HepG2 (cell line): Measurements from ENCODE around the gene MFSD11. TPM values are rescaled to one million over a fixed set of nuclear protein-coding genes. Genes with fewer than 3 reads are reported as not detected.

Experiments
- ATF5 ChIP-seq: sonication (generic); formaldehyde crosslinking; IDR thresholded peaks from 2 replicates; pipeline ENCODE4 v1.4.0; 2020; ENCODE audit warnings: mild to moderate bottlenecking, low read depth, missing genetic modification reagents
- CHCHD3 ChIP-seq: sonication (generic); formaldehyde crosslinking; IDR thresholded peaks from 2 replicates; pipeline ENCODE4 v1.8.0; 2022; ENCODE audit warnings: mild to moderate bottlenecking, missing genetic modification reagents, moderate library complexity
- DMAP1 ChIP-seq: IDR thresholded peaks from 2 replicates; pipeline ENCODE4 v1.6.1; 2016
- ETS1 ChIP-seq: sonication (generic); formaldehyde crosslinking; IDR thresholded peaks from 2 replicates; pipeline ENCODE4 v1.4.0; 2020; ENCODE audit warnings: missing genetic modification reagents
- HNRNPLL ChIP-seq: fragments of 200-400 bp; formaldehyde crosslinking; IDR thresholded peaks from 2 replicates; pipeline ENCODE4 v1.6.1; 2017; ENCODE audit warnings: mild to moderate bottlenecking, low read depth, low read length; ENCODE audit not compliant: poor library complexity, severe bottlenecking
- IRF9 ChIP-seq: sonication (generic); formaldehyde crosslinking; IDR thresholded peaks from 2 replicates; pipeline ENCODE4 v1.8.0; 2022; ENCODE audit warnings: missing genetic modification reagents, mild to moderate bottlenecking, borderline replicate concordance
- KDM1A ChIP-seq: IDR thresholded peaks from 2 replicates; pipeline ENCODE4 v1.6.1; 2016; ENCODE audit warnings: missing compliant biosample characterization
- KDM2A ChIP-seq: sonication (generic); formaldehyde crosslinking; IDR thresholded peaks from 2 replicates; pipeline ENCODE4 v1.4.0; 2020; ENCODE audit warnings: low read depth, missing genetic modification reagents, borderline replicate concordance
- MAZ ChIP-seq, 2 experiments: sonication (generic) in 1 of 2; formaldehyde crosslinking in 1 of 2; IDR thresholded peaks; 2 replicates each; pipeline versions ENCODE4 v1.5.0 to v1.6.1; 2012 to 2020; ENCODE audit warnings: low read depth in 2 of 2, mild to moderate bottlenecking in 2 of 2, borderline replicate concordance in 1 of 2, improper control_type of control experiment in 1 of 2, low read length in 1 of 2, missing genetic modification reagents in 1 of 2, moderate library complexity in 1 of 2
- MXD1 ChIP-seq: sonication (generic); formaldehyde crosslinking; IDR thresholded peaks from 2 replicates; pipeline ENCODE4 v1.4.0; 2020; ENCODE audit warnings: mild to moderate bottlenecking, missing genetic modification reagents
- NFKBIZ ChIP-seq: IDR thresholded peaks from 2 replicates; pipeline ENCODE4 v1.6.1; 2018; ENCODE audit warnings: missing genetic modification reagents, missing compliant biosample characterization
- PHF8 ChIP-seq: sonication (generic); formaldehyde crosslinking; IDR thresholded peaks from 2 replicates; pipeline ENCODE4 v1.5.0; 2020; ENCODE audit warnings: missing genetic modification reagents
- PPARG ChIP-seq: conservative IDR thresholded peaks from 2 replicates; pipeline ENCODE4 v1.6.1; 2016; ENCODE audit warnings: missing biosample characterization, missing genetic modification reagents
- SMAD3 ChIP-seq: sonication (generic); formaldehyde crosslinking; IDR thresholded peaks from 2 replicates; pipeline ENCODE4 v1.4.0; 2020; ENCODE audit warnings: missing genetic modification reagents
- SMAD9 ChIP-seq: sonication (generic); formaldehyde crosslinking; IDR thresholded peaks from 2 replicates; pipeline ENCODE4 v1.5.1; 2020; ENCODE audit warnings: mild to moderate bottlenecking, missing genetic modification reagents
- ZNF136 ChIP-seq: sonication (generic); formaldehyde crosslinking; IDR thresholded peaks from 2 replicates; pipeline ENCODE4 v1.8.1; 2022; ENCODE audit warnings: low read depth, mild to moderate bottlenecking, moderate library complexity, missing genetic modification reagents
- ZNF264 ChIP-seq: sonication (generic); formaldehyde crosslinking; IDR thresholded peaks from 2 replicates; pipeline ENCODE4 v1.4.0; 2020; ENCODE audit warnings: missing genetic modification reagents
- ZNF432 ChIP-seq: sonication (generic); formaldehyde crosslinking; IDR thresholded peaks from 2 replicates; pipeline ENCODE4 v1.5.0; 2020; ENCODE audit warnings: missing genetic modification reagents, mild to moderate bottlenecking, borderline replicate concordance
- ZNF558 ChIP-seq: sonication (generic); formaldehyde crosslinking; IDR thresholded peaks from 2 replicates; pipeline ENCODE4 v1.9.0; 2022; ENCODE audit warnings: mild to moderate bottlenecking, missing genetic modification reagents, borderline replicate concordance
- ZNF678 ChIP-seq: sonication (generic); formaldehyde crosslinking; IDR thresholded peaks from 2 replicates; pipeline ENCODE4 v1.4.0; 2020; ENCODE audit warnings: mild to moderate bottlenecking, missing genetic modification reagents
- ZNF879 ChIP-seq: sonication (generic); formaldehyde crosslinking; IDR thresholded peaks from 2 replicates; pipeline ENCODE4 v1.8.1; 2023; ENCODE audit warnings: missing genetic modification reagents
- ZNF883 ChIP-seq: sonication (generic); formaldehyde crosslinking; IDR thresholded peaks from 2 replicates; pipeline ENCODE4 v1.5.1; 2020; ENCODE audit warnings: mild to moderate bottlenecking, missing genetic modification reagents; ENCODE audit errors: not compliant biosample characterization
- polyA plus RNA-seq, 8 experiments: library from polyadenylated mRNA; depleted of rRNA in 3 of 8; stranded (reverse) in 7 of 8; unstranded in 1 of 8; fragments of >200 nt; fragmentation: Illumina TruSeq in 4 of 8; extraction: Trizol in 4 of 8; gene quantifications; 2 replicates each; pipeline versions ENCODE4 v1.2.1 to v1.2.3, GENCODE V29; 2011 to 2016; ENCODE audit warnings: low read depth in 4 of 8, missing spikeins in 1 of 8, mixed read lengths in 1 of 8; ENCODE audit not compliant: insufficient read depth in 1 of 8
- total RNA-seq, 5 experiments: library from RNA; depleted of rRNA; stranded (reverse); fragments of >200 nt; fragmentation: Illumina TruSeq; extraction: Trizol; gene quantifications; 2 replicates each; pipeline ENCODE4 v1.2.3, GENCODE V29; 2016; ENCODE audit warnings: low read depth in 1 of 5

Gene MFSD11
- total and polyA plus RNA-seq, 2 of the 13 experiments (the other 11 are each of a cell fraction or from before 2014, with no cell fraction given), result 26.1 to 36.3 TPM

GRCh38 chr17:76737082-76737675 is 740 bp upstream of the MFSD11 start, which contains the start of gene SRSF2 (continued):
- TF ChIP-seq MAZ (IDR thresholded peaks at IDR 0.05; ENCODE audit: borderline replicate concordance, low read depth, low read length) (peak; percentile 99), MAZ (CRISPR knock-in tag; IDR thresholded peaks at IDR 0.05; ENCODE audit: low read depth) (peak; percentile 93), ZNF678 (CRISPR knock-in tag) (peak; percentile 76), ZNF558 (CRISPR knock-in tag) (peak; percentile 98), ATF5 (peak; percentile 13; the same call in 1 of the 2 replicates), ZNF432 (CRISPR knock-in tag) (no peak), CHCHD3 (CRISPR knock-in tag) (peak; percentile 97), SMAD9 (CRISPR knock-in tag) (peak; percentile 87), NFKBIZ (CRISPR knock-in tag) (peak; percentile 88), PPARG (CRISPR knock-in tag) (0 out of 2 replicates have a peak, but pooled peaks have one; percentile 37), KDM1A (CRISPR knock-in tag) (no peak), MXD1 (CRISPR knock-in tag) (peak; percentile 89), ZNF879 (peak; percentile 96), KDM2A (CRISPR knock-in tag) (peak; percentile 95), ZNF264 (CRISPR knock-in tag) (peak; percentile 90; the same call in 1 of the 2 replicates), IRF9 (peak; percentile 93; the same call in 1 of the 2 replicates), DMAP1 (CRISPR knock-in tag) (peak; percentile 97), HNRNPLL (peak; percentile 99), ZNF136 (CRISPR knock-in tag) (peak; percentile 45), SMAD3 (CRISPR knock-in tag) (peak; percentile 95), ETS1 (peak; percentile 95; the same call in 1 of the 2 replicates), PHF8 (peak; percentile 98), ZNF883 (CRISPR knock-in tag) (peak; percentile 60)
